Measurements from ENCODE around the gene ZNHIT2.

DNA sequence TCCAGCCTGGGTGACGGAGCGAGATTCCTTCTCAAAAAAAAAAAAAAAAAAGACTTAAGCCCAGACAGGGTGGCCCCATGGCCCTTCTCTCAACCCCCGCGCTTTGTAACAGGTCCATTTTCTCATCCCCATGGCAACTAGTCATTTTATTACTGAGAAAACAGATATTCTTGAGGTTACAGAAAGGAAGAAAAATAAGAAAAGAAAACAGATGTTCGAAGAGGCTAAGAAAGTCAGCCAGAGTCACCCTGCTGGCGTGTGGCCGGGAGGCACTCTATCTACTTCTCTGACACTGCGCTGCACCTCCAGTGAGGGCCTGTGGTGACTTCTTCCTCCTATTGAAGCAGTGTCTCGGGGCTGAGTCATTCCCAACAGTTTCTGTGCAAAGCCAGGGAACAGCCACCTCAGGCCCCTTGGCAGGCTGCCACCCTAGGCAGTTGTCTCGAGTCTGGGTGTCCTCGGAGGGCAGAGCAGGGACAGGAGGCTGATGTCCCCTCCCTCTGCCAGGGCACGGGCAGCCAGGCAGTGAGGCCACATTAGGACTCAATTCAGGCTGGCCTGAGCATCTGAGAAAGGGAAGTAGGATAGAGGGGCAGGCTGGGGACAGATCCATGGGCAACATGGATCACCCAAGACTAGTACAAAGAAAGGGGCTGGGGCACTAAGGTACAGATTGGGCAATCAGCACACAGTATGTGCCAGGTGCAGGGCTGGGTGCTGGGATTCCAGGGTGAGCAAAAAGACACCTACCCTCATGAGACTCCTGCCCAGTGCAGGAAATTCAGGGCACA is 33.2 kb upstream of the ZNHIT2 start:
- TF ChIP-seq, protein P1, sequence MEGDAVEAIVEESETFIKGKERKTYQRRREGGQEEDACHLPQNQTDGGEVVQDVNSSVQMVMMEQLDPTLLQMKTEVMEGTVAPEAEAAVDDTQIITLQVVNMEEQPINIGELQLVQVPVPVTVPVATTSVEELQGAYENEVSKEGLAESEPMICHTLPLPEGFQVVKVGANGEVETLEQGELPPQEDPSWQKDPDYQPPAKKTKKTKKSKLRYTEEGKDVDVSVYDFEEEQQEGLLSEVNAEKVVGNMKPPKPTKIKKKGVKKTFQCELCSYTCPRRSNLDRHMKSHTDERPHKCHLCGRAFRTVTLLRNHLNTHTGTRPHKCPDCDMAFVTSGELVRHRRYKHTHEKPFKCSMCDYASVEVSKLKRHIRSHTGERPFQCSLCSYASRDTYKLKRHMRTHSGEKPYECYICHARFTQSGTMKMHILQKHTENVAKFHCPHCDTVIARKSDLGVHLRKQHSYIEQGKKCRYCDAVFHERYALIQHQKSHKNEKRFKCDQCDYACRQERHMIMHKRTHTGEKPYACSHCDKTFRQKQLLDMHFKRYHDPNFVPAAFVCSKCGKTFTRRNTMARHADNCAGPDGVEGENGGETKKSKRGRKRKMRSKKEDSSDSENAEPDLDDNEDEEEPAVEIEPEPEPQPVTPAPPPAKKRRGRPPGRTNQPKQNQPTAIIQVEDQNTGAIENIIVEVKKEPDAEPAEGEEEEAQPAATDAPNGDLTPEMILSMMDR (IDR thresholded peaks at IDR 0.05), result no peak
- TF ChIP-seq POLR2A (IDR thresholded peaks at IDR 0.05), result no peak
